Kidney epithelial cell (primary cell): ENCODE data around the gene PIM3. TPM values are rescaled to one million over a fixed set of nuclear protein-coding genes. Genes with fewer than 3 reads are reported as not detected.
A peak's percentile ranks its signal among the peaks of the same experiment; 100 is the strongest.

Experiments used
- DNase-seq: peaks from one replicate; pipeline ENCODE4 v3.0.0-alpha.2; 2010; ENCODE audit warnings: low read depth
- H3K27me3 ChIP-seq: 2 replicates; pipeline ENCODE4 v1.6.0; 2011; ENCODE audit warnings: low read length; ENCODE audit not compliant: control insufficient read depth, insufficient read depth
- H3K36me3 ChIP-seq: 2 replicates; pipeline ENCODE4 v1.5.1; 2011; ENCODE audit warnings: low read length; ENCODE audit not compliant: control insufficient read depth, insufficient read depth
- H3K4me3 ChIP-seq: 2 replicates; pipeline ENCODE4 v1.5.1; 2011; ENCODE audit warnings: low read depth, mild to moderate bottlenecking, control low read depth, low read length
- CTCF ChIP-seq: IDR thresholded peaks from 2 replicates; pipeline ENCODE4 v1.5.1; 2011; ENCODE audit warnings: mild to moderate bottlenecking, moderate library complexity, low read length, control low read depth, inconsistent platforms; ENCODE audit not compliant: insufficient read depth, poor library complexity, severe bottlenecking
- total RNA-seq: library from RNA; depleted of rRNA; stranded (reverse); fragments of >200 nt; gene quantifications from 2 replicates; pipeline ENCODE4 v1.2.3, GENCODE V29; 2015

The PIM3 gene
- total RNA-seq, 1 donor from 2014 or later = 66.9 TPM

GRCh38 chr22:49921508-49922278, 38.9 kb upstream of the PIM3 start:
- Histone ChIP-seq H3K36me3 (no peaks in the 10 kb centered on the region), H3K27me3 (no peaks in the 10 kb centered on the region), H3K4me3 (no peak overlapping the region)
- no peak for TF ChIP-seq CTCF
- no peak for DNase-seq

DNA sequence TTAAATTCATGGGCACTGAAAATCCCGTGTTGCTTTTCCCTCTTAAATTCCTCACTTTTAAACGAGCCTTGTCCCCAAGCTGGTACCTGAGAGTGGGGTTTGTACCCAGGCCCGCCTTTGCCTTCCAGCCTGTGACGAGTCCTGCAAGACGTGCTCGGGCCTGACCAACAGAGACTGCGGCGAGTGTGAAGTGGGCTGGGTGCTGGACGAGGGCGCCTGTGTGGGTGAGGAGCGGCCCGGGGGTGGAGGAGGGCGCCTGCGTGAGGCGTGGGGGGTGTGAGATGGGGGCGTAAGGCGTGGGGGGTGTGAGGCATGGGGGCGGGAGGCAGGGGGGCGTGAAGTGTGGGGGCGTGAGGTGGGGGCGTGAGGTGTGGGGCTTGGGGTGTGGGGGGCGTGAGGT, 38.1 kb upstream of the PIM3 start:
- H3K4me3 ChIP-seq = no peak overlapping the region
- H3K36me3 ChIP-seq = no peaks in the 10 kb centered on the region
- no peaks in the 10 kb centered on the region for H3K27me3 ChIP-seq
- DNase-seq = no peak
- TF ChIP-seq CTCF = no peak

DNA sequence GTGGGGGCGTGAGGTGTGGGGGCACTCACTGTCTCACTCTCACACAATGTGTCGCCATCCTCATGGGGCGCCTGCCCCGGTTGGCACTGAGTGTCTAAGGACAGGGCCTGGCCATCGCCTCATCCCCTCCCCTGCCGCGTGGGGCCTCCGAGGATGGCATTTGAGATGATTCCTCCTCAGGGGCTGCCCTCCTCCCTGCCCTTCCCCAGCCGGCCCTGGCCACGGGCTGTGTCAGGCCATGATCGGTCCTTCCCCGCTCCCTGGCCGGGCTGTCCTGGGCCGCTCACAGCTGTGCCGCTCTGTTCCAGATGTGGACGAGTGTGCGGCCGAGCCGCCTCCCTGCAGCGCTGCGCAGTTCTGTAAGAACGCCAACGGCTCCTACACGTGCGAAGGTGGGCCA, 37.6 kb upstream of the PIM3 start:
- no peak for TF ChIP-seq CTCF
- H3K27me3 ChIP-seq = no peaks in the 10 kb centered on the region
- no peak for DNase-seq
- no peaks in the 10 kb centered on the region for H3K36me3 ChIP-seq
- H3K4me3 ChIP-seq = no peak overlapping the region

GRCh38 chr22:49923445-49923844, 37.1 kb upstream of the PIM3 start:
- Histone ChIP-seq H3K4me3 (no peak overlapping the region), H3K36me3 (no peaks in the 10 kb centered on the region), H3K27me3 (no peaks in the 10 kb centered on the region)
- peak; percentile 23 for TF ChIP-seq CTCF
- no peak for DNase-seq

DNA sequence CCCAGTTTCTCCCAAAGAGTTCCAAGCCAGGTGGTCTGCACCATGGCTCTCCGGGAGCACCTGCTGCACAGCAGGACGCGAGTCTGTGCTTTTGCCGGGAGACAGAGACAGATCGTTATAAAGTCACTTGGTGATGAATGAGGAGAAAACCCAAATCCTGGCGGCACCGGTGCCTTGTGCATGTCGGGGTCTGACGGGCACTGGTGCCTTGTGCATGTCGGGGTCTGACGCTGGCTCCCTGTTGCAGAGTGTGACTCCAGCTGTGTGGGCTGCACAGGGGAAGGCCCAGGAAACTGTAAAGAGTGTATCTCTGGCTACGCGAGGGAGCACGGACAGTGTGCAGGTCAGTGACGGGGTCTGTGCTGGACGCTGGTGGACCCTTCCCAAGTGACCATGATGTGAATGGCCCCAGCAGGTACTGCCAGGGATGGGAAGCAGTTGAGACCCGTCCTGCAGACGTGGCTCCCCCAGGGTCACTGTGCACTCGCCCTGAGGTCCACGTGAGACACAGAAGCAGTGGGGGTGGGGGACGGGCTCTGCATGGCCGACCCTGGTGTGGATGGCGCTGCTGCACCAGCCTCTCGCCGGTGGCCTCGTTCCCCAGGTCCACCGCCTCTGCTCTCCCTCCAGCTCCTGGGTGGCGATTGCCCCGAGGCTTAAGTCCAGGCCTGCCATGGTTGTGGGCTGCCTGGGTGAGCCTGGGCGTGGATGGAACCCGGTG, 36.3 kb upstream of the PIM3 start:
- no peak for TF ChIP-seq CTCF
- H3K36me3 ChIP-seq = no peaks in the 10 kb centered on the region
- DNase-seq = no peak

More for the DNA sequence above, 36.3 kb upstream of the PIM3 start:
- Histone ChIP-seq H3K4me3 (no peak overlapping the region), H3K27me3 (peaks cover 7% of the 10 kb centered on the region)
